HCT116 (cell line): ENCODE results near the gene KRTAP5-3. TPM values are rescaled to one million over a fixed set of nuclear protein-coding genes. Genes with fewer than 3 reads are reported as not detected.

Source experiments
- ATAC-seq: fragments of 200-7000 bp; cut with Tn5 transposase; 2 replicates; pipeline ENCODE4 v1.9.1; 2020; ENCODE audit warnings: mild to moderate bottlenecking, moderate library complexity
- BruUV-seq: library from RNA; stranded (reverse); fragments of 400-500 nt; replicated peaks from 2 replicates; lab custom pipeline; 2021; lab: Mats Ljungman, UMichigan
- CTCF ChIA-PET: fragments of 300-600 bp; sonication (Branson Sonifier 250); formaldehyde crosslinking; loops from one replicate; lab custom pipeline; 2021; ENCODE audit warnings: antibody characterized with exemption; lab: Charles Lee
- POLR2A ChIA-PET: fragments of 300-600, 350-600 bp; sonication (Branson Sonifier 250); formaldehyde crosslinking; loops from one replicate; lab custom pipeline; 2021; ENCODE audit warnings: antibody characterized with exemption; lab: Charles Lee
- RAD21 ChIA-PET, 2 experiments: fragments of 300-600 bp; sonication (Branson Sonifier 250); formaldehyde crosslinking; loops; one replicate each; lab custom pipeline; 2023; ENCODE audit warnings: low total read pairs in 2 of 2; ENCODE audit not compliant: uncharacterized antibody in 2 of 2, unreplicated experiment in 2 of 2, low non-redundant PET in 1 of 2; lab: Charles Lee
- DNase-seq: peaks from one replicate; pipeline ENCODE4 v3.0.0-alpha.2; 2010; ENCODE audit warnings: low read depth, low spot score
- H2AFZ ChIP-seq: fragments of 200-600 bp; shearing (Covaris generic), sonication (generic); 2 replicates; pipeline ENCODE4 v1.6.1; 2017; ENCODE audit warnings: low read depth, mixed run types, mixed read lengths, antibody characterized with exemption, low read length; ENCODE audit not compliant: poor library complexity, severe bottlenecking
- H3K27ac ChIP-seq: 2 replicates; pipeline ENCODE4 v1.5.1; 2012; ENCODE audit warnings: low read depth, low read length
- H3K27me3 ChIP-seq: fragments of 200-600 bp; sonication (generic); 2 replicates; pipeline ENCODE4 v1.6.1; 2016; ENCODE audit warnings: mixed run types, low read length, mixed read lengths; ENCODE audit not compliant: insufficient read depth
- H3K36me3 ChIP-seq, 2 experiments: fragments of 200-500 bp in 1 of 2; fragments of 200-600 bp in 1 of 2; sonication (Bioruptor generic) in 1 of 2; sonication (generic) in 1 of 2; 2 replicates each; pipeline versions ENCODE4 v1.5.1 to v1.6.1; 2014 to 2016; ENCODE audit warnings: low read length in 2 of 2, inconsistent platforms in 1 of 2, mixed read lengths in 1 of 2, mixed run types in 1 of 2; ENCODE audit not compliant: insufficient read depth in 2 of 2, control insufficient read depth in 1 of 2
- H3K4me1 ChIP-seq, 2 experiments: fragments of 200-600 bp in 1 of 2; sonication (generic) in 1 of 2; 2 replicates each; pipeline versions ENCODE4 v1.5.1 to v1.6.1; 2012 to 2017; ENCODE audit warnings: low read length in 2 of 2, inconsistent platforms in 1 of 2, mild to moderate bottlenecking in 1 of 2, mixed read lengths in 1 of 2, mixed run types in 1 of 2, moderate library complexity in 1 of 2; ENCODE audit not compliant: insufficient read depth in 2 of 2, control insufficient read depth in 1 of 2
- H3K4me2 ChIP-seq: fragments of 200-600 bp; sonication (generic); 2 replicates; pipeline ENCODE4 v1.6.1; 2017; ENCODE audit warnings: mixed run types, low read length, mixed read lengths
- H3K4me3 ChIP-seq, 2 experiments: fragments of 200-600 bp in 1 of 2; sonication (generic) in 1 of 2; replicated peaks in 1 of 2; 2 replicates each; pipeline ENCODE4 v1.5.1; 2011 to 2016; ENCODE audit warnings: low read length in 2 of 2, control low read depth in 1 of 2, low read depth in 1 of 2, mild to moderate bottlenecking in 1 of 2, mixed read lengths in 1 of 2, mixed run types in 1 of 2
- H3K79me2 ChIP-seq: fragments of 200-600 bp; sonication (generic); 2 replicates; pipeline ENCODE4 v1.6.1; 2017; ENCODE audit warnings: mild to moderate bottlenecking, mixed run types, low read length, moderate library complexity, mixed read lengths; ENCODE audit not compliant: insufficient read depth
- H3K9ac ChIP-seq: fragments of 200-600 bp; sonication (generic); 2 replicates; pipeline ENCODE4 v1.6.1; 2016; ENCODE audit warnings: low read length, mixed read lengths
- H3K9me2 ChIP-seq: fragments of 200-600 bp; sonication (generic), shearing (Covaris generic); 2 replicates; pipeline ENCODE4 v1.6.1; 2017; ENCODE audit warnings: mixed run types, mild to moderate bottlenecking, moderate library complexity; ENCODE audit not compliant: insufficient read depth
- H3K9me3 ChIP-seq, 2 experiments: fragments of 200-500 bp in 1 of 2; fragments of 200-600 bp in 1 of 2; sonication (Bioruptor generic) in 1 of 2; sonication (generic) in 1 of 2; 2 replicates each; pipeline ENCODE4 v1.6.1; 2014 to 2017; ENCODE audit warnings: low read length in 2 of 2, mixed read lengths in 2 of 2, inconsistent platforms in 1 of 2, low read depth in 1 of 2, mild to moderate bottlenecking in 1 of 2, mixed run types in 1 of 2, moderate library complexity in 1 of 2; ENCODE audit not compliant: control insufficient read depth in 1 of 2, insufficient read depth in 1 of 2
- H4K20me1 ChIP-seq: fragments of 200-600 bp; sonication (generic), shearing (Covaris generic); 2 replicates; pipeline ENCODE4 v1.6.1; 2017; ENCODE audit warnings: mixed run types, mild to moderate bottlenecking, moderate library complexity; ENCODE audit not compliant: insufficient read depth
- ATF3 ChIP-seq: IDR thresholded peaks from 2 replicates; pipeline ENCODE4 v1.6.1; 2012
- CBX3 ChIP-seq: IDR thresholded peaks from 2 replicates; pipeline ENCODE4 v1.6.1; 2012; ENCODE audit warnings: low read depth
- CEBPB ChIP-seq: IDR thresholded peaks from 2 replicates; pipeline ENCODE4 v1.6.1; 2012; ENCODE audit warnings: low read depth
- CTCF ChIP-seq, 3 experiments: fragments of 200-600 bp in 1 of 3; sonication (generic) in 1 of 3; IDR thresholded peaks in 2 of 3; conservative IDR thresholded peaks in 1 of 3; 2 replicates each; pipeline ENCODE4 v1.5.1; 2012 to 2017; ENCODE audit warnings: low read depth in 2 of 3, low read length in 2 of 3, antibody characterized with exemption in 1 of 3, borderline replicate concordance in 1 of 3, control low read depth in 1 of 3, mild to moderate bottlenecking in 1 of 3, mixed read lengths in 1 of 3, mixed run types in 1 of 3, moderate library complexity in 1 of 3; ENCODE audit not compliant: insufficient read depth in 1 of 3
- EGR1 ChIP-seq: IDR thresholded peaks from 2 replicates; pipeline ENCODE4 v1.6.1; 2012; ENCODE audit warnings: low read depth
- ELF1 ChIP-seq: IDR thresholded peaks from 2 replicates; pipeline ENCODE4 v1.6.1; 2012; ENCODE audit warnings: low read depth, borderline replicate concordance
- EZH2 ChIP-seq: fragments of 200-600 bp; sonication (generic); IDR thresholded peaks from 2 replicates; pipeline ENCODE4 v1.6.1; 2017; ENCODE audit warnings: antibody characterized with exemption, mixed run types
- EZH2phosphoT487 ChIP-seq: fragments of 200-600 bp; IDR thresholded peaks from 2 replicates; pipeline ENCODE4 v1.6.1; 2018; ENCODE audit warnings: antibody characterized with exemption, borderline replicate concordance
- FOSL1 ChIP-seq: IDR thresholded peaks from 2 replicates; pipeline ENCODE4 v1.6.1; 2012; ENCODE audit warnings: low read depth
- JUND ChIP-seq: IDR thresholded peaks from 2 replicates; pipeline ENCODE4 v1.6.1; 2012
- MAX ChIP-seq: IDR thresholded peaks from 2 replicates; pipeline ENCODE4 v1.6.1; 2012
- POLR2A ChIP-seq: IDR thresholded peaks from 2 replicates; pipeline ENCODE4 v1.7.0; 2011; ENCODE audit warnings: borderline replicate concordance; ENCODE audit not compliant: insufficient read depth, insufficient read length; ENCODE audit errors: extremely low read depth
- POLR2AphosphoS5 ChIP-seq: IDR thresholded peaks from 2 replicates; pipeline ENCODE4 v1.6.1; 2011; ENCODE audit warnings: mild to moderate bottlenecking, low read depth, low read length, moderate library complexity
- RAD21 ChIP-seq: IDR thresholded peaks from 2 replicates; pipeline ENCODE4 v1.6.1; 2012; ENCODE audit warnings: low read depth, mild to moderate bottlenecking
- SIN3A ChIP-seq: IDR thresholded peaks from 2 replicates; pipeline ENCODE4 v1.6.1; 2012; ENCODE audit warnings: low read depth
- SRF ChIP-seq: IDR thresholded peaks from 2 replicates; pipeline ENCODE4 v1.6.1; 2012; ENCODE audit warnings: low read depth
- YY1 ChIP-seq: IDR thresholded peaks from 2 replicates; pipeline ENCODE4 v1.6.1; 2011; ENCODE audit warnings: low read length, low read depth, moderate library complexity, mild to moderate bottlenecking; ENCODE audit not compliant: insufficient replicate concordance; ENCODE audit errors: extremely low read depth
- ZBTB33 ChIP-seq: IDR thresholded peaks from 2 replicates; pipeline ENCODE4 v1.6.1; 2011; ENCODE audit warnings: mild to moderate bottlenecking, low read length, moderate library complexity; ENCODE audit not compliant: insufficient replicate concordance; ENCODE audit errors: extremely low read depth
- ZFX ChIP-seq: fragments of 450-650 bp; IDR thresholded peaks from 2 replicates; pipeline ENCODE4 v1.6.1; 2017
- ZNF274 ChIP-seq: fragments of 200-500 bp; sonication (Bioruptor generic); IDR thresholded peaks from 2 replicates; pipeline ENCODE4 v1.6.1; 2014; ENCODE audit warnings: mild to moderate bottlenecking, low read depth, low read length, inconsistent platforms
- intact Hi-C: fragments of 100-400 bp; cut with micrococcal nuclease; formaldehyde crosslinking; loops from 2 replicates; pipeline ENCODE4 v1.10.0; 2022
- total RNA-seq: library from RNA; stranded (reverse); gene quantifications from one replicate; pipeline ENCODE4 v1.2.1, GENCODE V29; 2021; ENCODE audit not compliant: unreplicated experiment

Gene KRTAP5-3
- total RNA-seq, 1 experiment from 2014 or later, result not detected

DNA sequence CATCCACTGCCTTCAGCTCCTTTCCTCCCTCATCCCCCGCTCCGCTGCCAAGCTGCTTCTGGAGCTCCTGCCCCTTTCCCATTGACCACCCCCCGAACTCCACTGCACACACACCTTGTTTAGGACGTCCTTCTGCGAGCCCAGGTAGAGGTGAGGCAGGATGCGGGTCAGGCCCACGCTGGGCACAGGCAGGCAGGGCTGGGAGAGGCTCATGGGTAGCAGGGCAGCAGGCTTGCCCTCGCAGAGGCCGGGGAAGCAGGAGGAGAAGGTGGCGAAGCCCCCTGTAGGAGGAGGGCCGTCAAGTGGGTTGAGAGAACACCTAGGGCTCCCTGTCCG lies 49.5 kb downstream of the KRTAP5-3 start (continued):
- no peak for TF ChIP-seq MAX
- no peak for TF ChIP-seq ELF1
- no peak for TF ChIP-seq CTCF (IDR thresholded peaks at IDR 0.05 in 2 of 3, conservative IDR thresholded peaks at IDR 0.05 in 1 of 3; ENCODE audit: borderline replicate concordance in 1 of 3, insufficient read depth in 1 of 3, low read depth in 2 of 3, low read length in 2 of 3)

- DNase-seq, result no peak
- RAD21 ChIA-PET, result interaction anchor here in 1 of 2 experiments (0.6 kb wide), 1 partner anchor 14 kb away, joined by 4 read pairs; the partner anchor contains the start of gene DUSP8
- Histone ChIP-seq H3K27me3 (no peaks in the 10 kb centered on the region), H3K4me1 (peaks cover 42 to 44% of the 10 kb centered on the region in 2 experiments), H3K4me2 (peak overlapping the region; percentile 41), H3K36me3 (no peaks in the 10 kb centered on the region; a peak in 1 of 4 replicates), H3K9ac (no peak overlapping the region), H2AFZ (no peak overlapping the region), H3K27ac (peak overlapping the region; percentile 75), H4K20me1 (no peaks in the 10 kb centered on the region), H3K79me2 (no peaks in the 10 kb centered on the region), H3K9me3 (no peaks in the 10 kb centered on the region), H3K4me3 (no peak overlapping the region), H3K9me2 (no peaks in the 10 kb centered on the region)
- intact Hi-C loops, result no loop called here
- CTCF ChIA-PET, result interaction anchor here (0.7 to 2.0 kb wide), 5 partner anchors 10 to 42 kb away, joined by 3 to 19 read pairs (median 5); no protein-coding TSS in a partner anchor
- POLR2A ChIA-PET, result interaction anchor here (0.6 to 1.5 kb wide), 3 partner anchors 10 to 61 kb away, joined by 4 to 9 read pairs (median 8); no protein-coding TSS in a partner anchor
- ATAC-seq, result no peak
- BruUV-seq, result no TSS peak
- TF ChIP-seq POLR2AphosphoS5 (no peak), CEBPB (no peak), YY1 (no peak), ZFX (no peak), ATF3 (no peak), POLR2A (no peak), JUND (no peak), ELF1 (no peak), RAD21 (no peak), EGR1 (no peak), EZH2phosphoT487 (no peak), SRF (no peak), ZNF274 (no peak), FOSL1 (no peak), SIN3A (no peak), CBX3 (no peak), MAX (no peak), EZH2 (no peak), ZBTB33 (no peak)
Observed at GRCh38 chr11:1557904-1558774, 50.1 kb downstream of the KRTAP5-3 start.
